K562 (cell line): ENCODE data around the gene MTHFR. TPM values are rescaled to one million over a fixed set of nuclear protein-coding genes. Genes with fewer than 3 reads are reported as not detected.

Experiments used
- BCL6 ChIP-seq: fragments of 250-450 bp; sonication (Bioruptor Pico); IDR thresholded peaks from 2 replicates; pipeline ENCODE4 v1.4.0; 2020
- GABPB2 ChIP-seq: fragments of 250-450 bp; sonication (Bioruptor Pico); conservative IDR thresholded peaks from 2 replicates; pipeline ENCODE4 v1.5.1; 2021; ENCODE audit warnings: mild to moderate bottlenecking
- GTF2F1 ChIP-seq: IDR thresholded peaks from 2 replicates; pipeline ENCODE4 v1.6.1; 2011; ENCODE audit warnings: low read depth, low read length, improper control_type of control experiment
- HCFC1 ChIP-seq: IDR thresholded peaks from 2 replicates; pipeline ENCODE4 v1.6.1; 2012; ENCODE audit warnings: low read depth, low read length, improper control_type of control experiment
- HNRNPL ChIP-seq: fragments of 200-400 bp; formaldehyde crosslinking; IDR thresholded peaks from 2 replicates; pipeline ENCODE4 v1.6.1; 2017; ENCODE audit warnings: low read depth, mild to moderate bottlenecking, low read length
- HSF4 ChIP-seq: fragments of 250-450 bp; sonication (Bioruptor Pico); IDR thresholded peaks from 2 replicates; pipeline ENCODE4 v2.1.2; 2022; ENCODE audit warnings: mild to moderate bottlenecking, moderate library complexity, borderline replicate concordance
- NRF1 ChIP-seq, 2 experiments: fragments of 450-650 bp; IDR thresholded peaks in 1 of 2; conservative IDR thresholded peaks in 1 of 2; 2 replicates each; pipeline ENCODE4 v1.6.1; 2014; ENCODE audit warnings: mild to moderate bottlenecking in 2 of 2
- PHF20 ChIP-seq: fragments of 450-650 bp; IDR thresholded peaks from 2 replicates; pipeline ENCODE4 v1.6.1; 2018; ENCODE audit not compliant: partially characterized antibody
- SMAD2 ChIP-seq: fragments of 150-350 bp; IDR thresholded peaks from 2 replicates; pipeline ENCODE4 v1.6.1; 2014; ENCODE audit warnings: low read depth, mild to moderate bottlenecking, low read length
- TCF7L2 ChIP-seq: fragments of 150-350 bp; IDR thresholded peaks from 2 replicates; pipeline ENCODE4 v1.6.1; 2016; ENCODE audit warnings: low read depth, mild to moderate bottlenecking, low read length, moderate library complexity
- ZNF644 ChIP-seq: fragments of 200-800 bp; sonication (Bioruptor generic); IDR thresholded peaks from 2 replicates; pipeline ENCODE4 v1.6.1; 2016; ENCODE audit warnings: low read depth, missing genetic modification characterization, missing compliant biosample characterization
- polyA plus RNA-seq, 8 experiments: library from polyadenylated mRNA; depleted of rRNA in 4 of 8; stranded (reverse) in 5 of 8; unstranded in 3 of 8; fragments of >200 nt; fragmentation: Nextera tagmentation in 2 of 8; fragmentation: Illumina TruSeq in 1 of 8; extraction: Ambion mirVana in 2 of 8; extraction: Trizol in 1 of 8; gene quantifications; 2 replicates each; pipeline versions ENCODE4 v1.2.1 to v1.2.3, GENCODE V29; 2011 to 2014; ENCODE audit warnings: inconsistent platforms in 1 of 8, missing spikeins in 1 of 8
- total RNA-seq, 7 experiments: library from RNA; depleted of rRNA in 6 of 7; stranded (reverse); fragments of >200 nt in 6 of 7; fragmentation: Illumina TruSeq in 2 of 7; extraction: Trizol in 2 of 7; gene quantifications; 2 replicates each; pipeline versions ENCODE4 v1.2.1 to v1.2.3, GENCODE V29; 2011 to 2021; ENCODE audit warnings: low replicate concordance in 1 of 7
- TF ChIP-seq, protein P1 (sequence below): sonication (generic); formaldehyde crosslinking; IDR thresholded peaks from 2 replicates; pipeline ENCODE4 v1.8.0; 2022; ENCODE audit warnings: mild to moderate bottlenecking, missing genetic modification reagents, borderline replicate concordance
- TF ChIP-seq, protein P2 (sequence below): sonication (generic); formaldehyde crosslinking; IDR thresholded peaks from 2 replicates; pipeline ENCODE4 v1.8.0; 2022; ENCODE audit warnings: missing genetic modification reagents, mild to moderate bottlenecking, borderline replicate concordance
- TF ChIP-seq, protein P3 (sequence below): fragments of 200-400 bp; formaldehyde crosslinking; IDR thresholded peaks from 2 replicates; pipeline ENCODE4 v1.6.1; 2017; ENCODE audit warnings: mild to moderate bottlenecking, low read depth, low read length, moderate library complexity
- TF ChIP-seq, protein P4 (sequence below): sonication (generic); formaldehyde crosslinking; IDR thresholded peaks from 2 replicates; pipeline ENCODE4 v1.8.0; 2023; ENCODE audit warnings: missing genetic modification reagents, mild to moderate bottlenecking, borderline replicate concordance

MTHFR gene
- total and polyA plus RNA-seq, 9 of the 15 experiments (the other 6 are each of a cell fraction or from before 2014, with no cell fraction given) = 5.0 to 104 (median 62.6) TPM

DNA sequence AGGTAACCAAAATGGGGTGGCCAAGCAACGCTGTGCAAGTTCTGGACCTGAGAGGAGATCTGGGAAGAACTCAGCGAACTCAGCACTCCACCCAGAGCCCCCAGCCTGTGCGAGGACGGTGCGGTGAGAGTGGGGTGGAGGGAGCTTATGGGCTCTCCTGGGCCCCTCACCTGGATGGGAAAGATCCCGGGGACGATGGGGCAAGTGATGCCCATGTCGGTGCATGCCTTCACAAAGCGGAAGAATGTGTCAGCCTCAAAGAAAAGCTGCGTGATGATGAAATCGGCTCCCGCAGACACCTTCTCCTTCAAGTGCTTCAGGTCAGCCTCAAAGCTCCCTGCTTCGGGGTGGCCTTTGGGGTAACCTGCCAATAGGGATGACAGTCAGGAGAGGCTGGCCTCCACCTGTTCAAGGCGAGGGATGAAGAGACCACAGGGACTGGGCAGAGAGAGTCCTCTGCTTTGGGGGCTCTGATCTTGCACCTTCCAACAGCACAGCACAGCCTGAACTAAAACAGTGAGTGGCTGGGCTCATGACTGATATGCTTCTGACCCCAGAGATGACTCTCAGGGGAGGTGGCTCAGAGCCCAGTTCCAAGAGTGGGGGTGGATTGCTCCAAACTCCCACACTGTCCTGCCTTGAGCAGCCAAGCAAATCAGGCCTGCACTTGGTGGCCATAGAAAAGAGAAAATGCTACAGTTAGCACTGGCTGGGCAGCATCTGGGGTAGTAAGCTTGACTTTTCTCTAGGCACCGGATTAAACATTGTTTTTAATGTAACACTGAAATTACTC lies 9.5 kb downstream of the MTHFR start (continued):
- TF ChIP-seq TCF7L2 (no peak), NRF1 (conservative IDR thresholded peaks at IDR 0.05 in 1 of 2, IDR thresholded peaks at IDR 0.05 in 1 of 2) (peak; percentile 50 to 63; a peak in 3 of 4 replicates), PHF20 (no peak), GABPB2 (CRISPR knock-in tag) (no peak), ZNF644 (tag) (peak; percentile 71; the same call in 1 of the 2 replicates), HCFC1 (no peak), HSF4 (no peak), SMAD2 (no peak), HNRNPL (no peak), GTF2F1 (no peak), BCL6 (CRISPR knock-in tag) (no peak)
- TF ChIP-seq, protein P1, sequence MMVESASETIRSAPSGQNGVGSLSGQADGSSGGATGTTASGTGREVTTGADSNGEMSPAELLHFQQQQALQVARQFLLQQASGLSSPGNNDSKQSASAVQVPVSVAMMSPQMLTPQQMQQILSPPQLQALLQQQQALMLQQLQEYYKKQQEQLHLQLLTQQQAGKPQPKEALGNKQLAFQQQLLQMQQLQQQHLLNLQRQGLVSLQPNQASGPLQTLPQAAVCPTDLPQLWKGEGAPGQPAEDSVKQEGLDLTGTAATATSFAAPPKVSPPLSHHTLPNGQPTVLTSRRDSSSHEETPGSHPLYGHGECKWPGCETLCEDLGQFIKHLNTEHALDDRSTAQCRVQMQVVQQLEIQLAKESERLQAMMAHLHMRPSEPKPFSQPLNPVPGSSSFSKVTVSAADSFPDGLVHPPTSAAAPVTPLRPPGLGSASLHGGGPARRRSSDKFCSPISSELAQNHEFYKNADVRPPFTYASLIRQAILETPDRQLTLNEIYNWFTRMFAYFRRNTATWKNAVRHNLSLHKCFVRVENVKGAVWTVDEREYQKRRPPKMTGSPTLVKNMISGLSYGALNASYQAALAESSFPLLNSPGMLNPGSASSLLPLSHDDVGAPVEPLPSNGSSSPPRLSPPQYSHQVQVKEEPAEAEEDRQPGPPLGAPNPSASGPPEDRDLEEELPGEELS = peak; percentile 60; the same call in 1 of the 2 replicates
- TF ChIP-seq, protein P2, sequence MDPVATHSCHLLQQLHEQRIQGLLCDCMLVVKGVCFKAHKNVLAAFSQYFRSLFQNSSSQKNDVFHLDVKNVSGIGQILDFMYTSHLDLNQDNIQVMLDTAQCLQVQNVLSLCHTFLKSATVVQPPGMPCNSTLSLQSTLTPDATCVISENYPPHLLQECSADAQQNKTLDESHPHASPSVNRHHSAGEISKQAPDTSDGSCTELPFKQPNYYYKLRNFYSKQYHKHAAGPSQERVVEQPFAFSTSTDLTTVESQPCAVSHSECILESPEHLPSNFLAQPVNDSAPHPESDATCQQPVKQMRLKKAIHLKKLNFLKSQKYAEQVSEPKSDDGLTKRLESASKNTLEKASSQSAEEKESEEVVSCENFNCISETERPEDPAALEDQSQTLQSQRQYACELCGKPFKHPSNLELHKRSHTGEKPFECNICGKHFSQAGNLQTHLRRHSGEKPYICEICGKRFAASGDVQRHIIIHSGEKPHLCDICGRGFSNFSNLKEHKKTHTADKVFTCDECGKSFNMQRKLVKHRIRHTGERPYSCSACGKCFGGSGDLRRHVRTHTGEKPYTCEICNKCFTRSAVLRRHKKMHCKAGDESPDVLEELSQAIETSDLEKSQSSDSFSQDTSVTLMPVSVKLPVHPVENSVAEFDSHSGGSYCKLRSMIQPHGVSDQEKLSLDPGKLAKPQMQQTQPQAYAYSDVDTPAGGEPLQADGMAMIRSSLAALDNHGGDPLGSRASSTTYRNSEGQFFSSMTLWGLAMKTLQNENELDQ (CRISPR knock-in tag) = no peak
- TF ChIP-seq, protein P3, sequence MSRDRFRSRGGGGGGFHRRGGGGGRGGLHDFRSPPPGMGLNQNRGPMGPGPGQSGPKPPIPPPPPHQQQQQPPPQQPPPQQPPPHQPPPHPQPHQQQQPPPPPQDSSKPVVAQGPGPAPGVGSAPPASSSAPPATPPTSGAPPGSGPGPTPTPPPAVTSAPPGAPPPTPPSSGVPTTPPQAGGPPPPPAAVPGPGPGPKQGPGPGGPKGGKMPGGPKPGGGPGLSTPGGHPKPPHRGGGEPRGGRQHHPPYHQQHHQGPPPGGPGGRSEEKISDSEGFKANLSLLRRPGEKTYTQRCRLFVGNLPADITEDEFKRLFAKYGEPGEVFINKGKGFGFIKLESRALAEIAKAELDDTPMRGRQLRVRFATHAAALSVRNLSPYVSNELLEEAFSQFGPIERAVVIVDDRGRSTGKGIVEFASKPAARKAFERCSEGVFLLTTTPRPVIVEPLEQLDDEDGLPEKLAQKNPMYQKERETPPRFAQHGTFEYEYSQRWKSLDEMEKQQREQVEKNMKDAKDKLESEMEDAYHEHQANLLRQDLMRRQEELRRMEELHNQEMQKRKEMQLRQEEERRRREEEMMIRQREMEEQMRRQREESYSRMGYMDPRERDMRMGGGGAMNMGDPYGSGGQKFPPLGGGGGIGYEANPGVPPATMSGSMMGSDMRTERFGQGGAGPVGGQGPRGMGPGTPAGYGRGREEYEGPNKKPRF = no peak
- TF ChIP-seq, protein P4, sequence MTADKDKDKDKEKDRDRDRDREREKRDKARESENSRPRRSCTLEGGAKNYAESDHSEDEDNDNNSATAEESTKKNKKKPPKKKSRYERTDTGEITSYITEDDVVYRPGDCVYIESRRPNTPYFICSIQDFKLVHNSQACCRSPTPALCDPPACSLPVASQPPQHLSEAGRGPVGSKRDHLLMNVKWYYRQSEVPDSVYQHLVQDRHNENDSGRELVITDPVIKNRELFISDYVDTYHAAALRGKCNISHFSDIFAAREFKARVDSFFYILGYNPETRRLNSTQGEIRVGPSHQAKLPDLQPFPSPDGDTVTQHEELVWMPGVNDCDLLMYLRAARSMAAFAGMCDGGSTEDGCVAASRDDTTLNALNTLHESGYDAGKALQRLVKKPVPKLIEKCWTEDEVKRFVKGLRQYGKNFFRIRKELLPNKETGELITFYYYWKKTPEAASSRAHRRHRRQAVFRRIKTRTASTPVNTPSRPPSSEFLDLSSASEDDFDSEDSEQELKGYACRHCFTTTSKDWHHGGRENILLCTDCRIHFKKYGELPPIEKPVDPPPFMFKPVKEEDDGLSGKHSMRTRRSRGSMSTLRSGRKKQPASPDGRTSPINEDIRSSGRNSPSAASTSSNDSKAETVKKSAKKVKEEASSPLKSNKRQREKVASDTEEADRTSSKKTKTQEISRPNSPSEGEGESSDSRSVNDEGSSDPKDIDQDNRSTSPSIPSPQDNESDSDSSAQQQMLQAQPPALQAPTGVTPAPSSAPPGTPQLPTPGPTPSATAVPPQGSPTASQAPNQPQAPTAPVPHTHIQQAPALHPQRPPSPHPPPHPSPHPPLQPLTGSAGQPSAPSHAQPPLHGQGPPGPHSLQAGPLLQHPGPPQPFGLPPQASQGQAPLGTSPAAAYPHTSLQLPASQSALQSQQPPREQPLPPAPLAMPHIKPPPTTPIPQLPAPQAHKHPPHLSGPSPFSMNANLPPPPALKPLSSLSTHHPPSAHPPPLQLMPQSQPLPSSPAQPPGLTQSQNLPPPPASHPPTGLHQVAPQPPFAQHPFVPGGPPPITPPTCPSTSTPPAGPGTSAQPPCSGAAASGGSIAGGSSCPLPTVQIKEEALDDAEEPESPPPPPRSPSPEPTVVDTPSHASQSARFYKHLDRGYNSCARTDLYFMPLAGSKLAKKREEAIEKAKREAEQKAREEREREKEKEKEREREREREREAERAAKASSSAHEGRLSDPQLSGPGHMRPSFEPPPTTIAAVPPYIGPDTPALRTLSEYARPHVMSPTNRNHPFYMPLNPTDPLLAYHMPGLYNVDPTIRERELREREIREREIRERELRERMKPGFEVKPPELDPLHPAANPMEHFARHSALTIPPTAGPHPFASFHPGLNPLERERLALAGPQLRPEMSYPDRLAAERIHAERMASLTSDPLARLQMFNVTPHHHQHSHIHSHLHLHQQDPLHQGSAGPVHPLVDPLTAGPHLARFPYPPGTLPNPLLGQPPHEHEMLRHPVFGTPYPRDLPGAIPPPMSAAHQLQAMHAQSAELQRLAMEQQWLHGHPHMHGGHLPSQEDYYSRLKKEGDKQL (CRISPR knock-in tag) = no peak
